ENCODE measurements around the gene CENPB.

DNA sequence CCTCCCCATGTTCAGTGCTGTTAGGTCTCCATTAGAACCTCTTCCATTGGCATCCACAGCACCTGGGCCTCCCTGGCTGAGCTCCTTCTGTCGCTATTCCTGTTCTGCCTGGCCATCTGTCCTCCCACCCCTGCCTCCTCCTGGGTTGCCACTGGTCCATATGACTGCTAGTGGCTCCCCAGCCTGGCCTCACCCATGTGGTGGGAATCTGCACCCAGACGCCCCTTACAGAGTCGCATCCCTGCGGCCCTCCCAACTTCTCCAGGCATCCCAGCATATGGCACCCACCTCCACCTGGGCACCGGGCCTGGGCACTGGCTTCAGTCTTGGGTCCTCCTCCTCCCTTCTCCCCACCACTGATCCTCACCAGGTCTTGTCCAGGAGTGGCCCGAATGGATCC, 17.3 kb upstream of the CENPB start:
- TF ChIP-seq, protein P1, sequence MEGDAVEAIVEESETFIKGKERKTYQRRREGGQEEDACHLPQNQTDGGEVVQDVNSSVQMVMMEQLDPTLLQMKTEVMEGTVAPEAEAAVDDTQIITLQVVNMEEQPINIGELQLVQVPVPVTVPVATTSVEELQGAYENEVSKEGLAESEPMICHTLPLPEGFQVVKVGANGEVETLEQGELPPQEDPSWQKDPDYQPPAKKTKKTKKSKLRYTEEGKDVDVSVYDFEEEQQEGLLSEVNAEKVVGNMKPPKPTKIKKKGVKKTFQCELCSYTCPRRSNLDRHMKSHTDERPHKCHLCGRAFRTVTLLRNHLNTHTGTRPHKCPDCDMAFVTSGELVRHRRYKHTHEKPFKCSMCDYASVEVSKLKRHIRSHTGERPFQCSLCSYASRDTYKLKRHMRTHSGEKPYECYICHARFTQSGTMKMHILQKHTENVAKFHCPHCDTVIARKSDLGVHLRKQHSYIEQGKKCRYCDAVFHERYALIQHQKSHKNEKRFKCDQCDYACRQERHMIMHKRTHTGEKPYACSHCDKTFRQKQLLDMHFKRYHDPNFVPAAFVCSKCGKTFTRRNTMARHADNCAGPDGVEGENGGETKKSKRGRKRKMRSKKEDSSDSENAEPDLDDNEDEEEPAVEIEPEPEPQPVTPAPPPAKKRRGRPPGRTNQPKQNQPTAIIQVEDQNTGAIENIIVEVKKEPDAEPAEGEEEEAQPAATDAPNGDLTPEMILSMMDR (optimal IDR thresholded peaks at IDR 0.05 in 1 of 3, IDR thresholded peaks at IDR 0.05 in 1 of 3, conservative IDR thresholded peaks at IDR 0.05 in 1 of 3; ENCODE audit: extremely low read depth in 1 of 3, insufficient read depth in 2 of 3, low read length in 3 of 3) = no peak
- TF ChIP-seq EZH2 (IDR thresholded peaks at IDR 0.05; ENCODE audit: low read length) = no peak

All from keratinocyte (primary cell).